GM18867 (cell line): ENCODE measurements around the gene CRADD.

Experiments
- ATAC-seq: cut with Tn5 transposase; IDR thresholded peaks from one replicate; pipeline ENCODE4 v1.9.1; 2021; ENCODE audit warnings: mild to moderate bottlenecking, moderate library complexity; ENCODE audit not compliant: unreplicated experiment

CRADD gene

DNA sequence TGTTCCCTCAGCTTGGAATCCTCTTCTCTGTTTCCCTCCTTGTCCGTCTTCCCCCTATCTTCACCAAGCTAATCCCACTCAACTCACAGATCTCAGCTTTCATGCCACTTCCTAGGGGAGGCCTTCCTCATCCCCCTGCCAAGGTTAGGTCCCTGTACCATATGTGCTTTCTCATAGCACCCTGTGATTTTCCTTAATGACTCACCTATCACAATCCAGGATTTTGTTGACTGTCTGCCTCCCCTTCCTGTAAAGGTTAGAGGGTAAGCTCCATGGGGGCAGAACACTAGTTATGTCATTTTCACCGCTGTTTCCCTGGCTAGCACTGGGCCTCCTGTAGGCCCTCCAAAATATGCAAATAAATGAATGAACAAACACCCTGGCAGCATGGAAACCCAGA is 57.6 kb downstream of the CRADD start:
- no peak for ATAC-seq

DNA sequence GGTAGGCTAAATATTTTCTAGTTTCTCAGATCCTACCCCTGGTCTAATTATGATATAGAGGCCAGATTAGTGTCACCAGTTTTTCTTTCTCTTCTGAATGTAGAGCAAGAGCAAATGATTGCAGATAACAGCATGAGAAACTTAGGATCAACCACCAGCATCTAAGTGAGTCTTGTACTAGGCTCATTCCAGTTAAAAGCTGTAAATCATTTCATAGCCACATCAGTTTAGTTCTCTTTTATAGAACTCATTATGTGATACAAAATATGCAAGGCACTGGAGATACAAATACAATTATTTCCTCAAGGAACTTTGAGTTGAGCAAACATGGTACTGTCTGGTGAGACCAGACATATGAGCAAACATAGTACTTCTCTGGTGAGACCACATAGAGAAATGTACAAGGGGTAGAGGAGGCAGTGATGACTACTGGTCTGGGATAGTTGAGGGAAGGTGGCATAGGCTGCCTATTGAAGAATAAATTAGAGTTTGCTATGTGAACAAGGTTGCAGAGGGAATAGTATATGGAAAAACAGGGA is 59.5 kb downstream of the CRADD start:
- no peak for ATAC-seq

DNA sequence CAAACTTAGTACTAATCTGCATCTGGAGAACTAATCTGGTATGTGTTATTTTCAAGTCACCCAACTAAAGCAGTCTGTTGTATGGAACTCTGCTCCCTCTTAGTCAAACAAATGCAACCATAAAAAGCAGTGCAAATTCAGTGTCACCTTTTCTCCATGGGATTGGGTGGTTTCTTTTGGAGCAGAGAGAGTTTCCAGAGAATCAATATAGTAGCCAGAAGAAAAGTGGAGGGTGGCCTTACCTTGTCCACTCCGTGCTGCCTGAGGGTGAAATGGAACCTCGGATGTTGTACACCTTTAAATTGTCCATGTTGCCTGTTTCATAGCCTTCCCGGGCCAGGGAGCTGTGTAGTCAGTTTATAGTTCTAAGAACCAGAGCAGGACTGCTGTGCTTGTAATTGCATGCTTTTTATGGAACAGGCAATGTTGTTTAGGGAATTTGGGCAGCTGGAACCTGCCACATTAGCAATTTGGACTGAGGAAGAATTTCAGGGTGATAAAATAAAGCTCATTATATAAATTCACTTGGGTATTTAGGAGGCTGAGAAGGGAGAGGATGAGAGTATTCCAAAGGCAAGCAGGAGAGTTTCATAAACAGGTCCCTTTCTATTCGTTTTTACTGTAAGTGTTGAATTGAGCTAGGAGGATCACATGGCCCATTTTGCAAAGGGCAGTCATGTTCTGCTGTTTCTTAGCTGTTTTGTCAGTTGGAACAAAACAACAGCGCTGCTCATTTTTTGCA is 60.5 kb downstream of the CRADD start:
- ATAC-seq: no peak

- no peak for ATAC-seq
These were observed 61.3 kb downstream of the CRADD start for GRCh38 chr12:93738199-93739058.

- no peak for ATAC-seq
These were observed 63.6 kb downstream of the CRADD start for GRCh38 chr12:93740751-93741150.

DNA sequence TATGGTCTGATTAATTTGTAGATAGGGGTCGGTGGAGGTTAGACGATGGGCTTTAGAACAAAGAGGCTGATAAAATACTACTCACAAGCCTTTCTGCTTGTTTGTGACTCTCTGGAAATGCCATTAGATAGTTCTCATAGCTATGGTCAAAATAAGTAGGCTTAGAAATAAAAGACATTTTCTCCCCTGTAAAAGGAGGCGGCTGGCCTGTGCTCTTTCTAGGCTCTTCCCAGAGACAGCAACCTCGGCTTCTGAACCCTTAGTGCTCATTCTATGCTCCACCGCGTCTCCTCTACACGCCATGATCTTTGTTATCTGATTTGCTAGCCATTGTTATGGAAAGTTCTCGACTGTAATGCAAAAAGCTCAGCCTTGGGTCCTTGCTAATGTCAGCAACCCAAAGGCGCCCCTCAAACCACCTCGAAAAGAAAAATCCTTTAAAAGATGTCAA is 64.5 kb downstream of the CRADD start:
- no peak for ATAC-seq

GRCh38 chr12:93742110-93742934 is 65.1 kb downstream of the CRADD start:
- peak; percentile 92 for ATAC-seq

GRCh38 chr12:93743229-93743998 is 66.2 kb downstream of the CRADD start:
- ATAC-seq: no peak

DNA sequence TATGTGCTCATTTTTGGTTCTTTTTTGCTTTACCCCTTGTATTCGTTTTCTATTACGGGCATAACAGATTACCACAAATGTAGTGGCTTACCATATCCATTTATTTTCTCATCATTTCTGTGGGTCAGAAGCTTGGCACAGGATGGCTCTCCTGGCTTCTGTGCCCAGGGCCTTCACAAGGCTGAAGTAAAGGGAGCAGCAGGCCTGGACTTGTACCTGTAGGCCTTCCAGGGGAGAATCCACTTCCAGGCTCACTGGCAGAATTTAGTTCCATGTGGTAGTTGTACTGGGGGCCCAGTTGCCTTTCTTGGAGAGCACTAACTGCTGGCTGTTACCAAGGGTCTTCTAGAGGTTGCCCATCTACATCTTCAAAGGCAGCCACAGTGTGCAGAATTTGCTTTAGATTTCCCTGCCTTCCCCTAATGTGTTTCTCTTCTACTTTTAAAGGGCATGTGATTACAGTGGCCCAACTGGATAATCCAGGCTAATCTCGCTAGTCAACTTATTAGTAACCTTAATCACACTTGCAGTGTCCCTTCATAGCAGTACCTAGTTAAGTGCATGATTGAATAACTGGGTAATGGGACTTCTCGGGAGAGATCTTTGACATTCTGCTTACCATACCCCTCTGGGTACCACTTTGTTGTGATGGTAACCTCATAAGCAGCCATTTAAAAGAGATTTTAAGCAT is 67.0 kb downstream of the CRADD start:
- no peak for ATAC-seq

- ATAC-seq: no peak
These were observed 68.1 kb downstream of the CRADD start for GRCh38 chr12:93745286-93745685.

- no peak for ATAC-seq
These were observed 69.5 kb downstream of the CRADD start for GRCh38 chr12:93746572-93747168.

- ATAC-seq: no peak
These were observed 71.7 kb downstream of the CRADD start for GRCh38 chr12:93748672-93749383.

- ATAC-seq: no peak
These were observed 72.3 kb downstream of the CRADD start for GRCh38 chr12:93749515-93749914.

DNA sequence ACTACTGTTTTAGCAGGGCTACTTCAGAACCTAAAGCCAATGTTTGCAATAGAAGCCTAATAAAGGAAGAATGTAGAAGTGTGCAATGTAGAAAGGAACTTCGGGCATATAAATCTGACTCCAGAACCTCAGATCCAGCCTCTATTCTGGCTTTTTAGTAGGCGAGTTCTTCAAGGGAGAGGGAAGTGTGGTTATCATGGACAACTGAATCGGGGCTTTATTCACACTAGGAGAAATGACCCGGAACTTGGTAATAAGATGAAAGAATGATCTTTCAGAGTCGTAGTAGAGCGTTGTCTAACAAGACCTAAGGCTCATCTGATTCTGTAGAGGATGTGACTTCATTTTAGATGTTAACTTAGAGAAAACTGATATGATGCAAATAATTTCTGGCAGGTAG is 72.9 kb downstream of the CRADD start:
- no peak for ATAC-seq

DNA sequence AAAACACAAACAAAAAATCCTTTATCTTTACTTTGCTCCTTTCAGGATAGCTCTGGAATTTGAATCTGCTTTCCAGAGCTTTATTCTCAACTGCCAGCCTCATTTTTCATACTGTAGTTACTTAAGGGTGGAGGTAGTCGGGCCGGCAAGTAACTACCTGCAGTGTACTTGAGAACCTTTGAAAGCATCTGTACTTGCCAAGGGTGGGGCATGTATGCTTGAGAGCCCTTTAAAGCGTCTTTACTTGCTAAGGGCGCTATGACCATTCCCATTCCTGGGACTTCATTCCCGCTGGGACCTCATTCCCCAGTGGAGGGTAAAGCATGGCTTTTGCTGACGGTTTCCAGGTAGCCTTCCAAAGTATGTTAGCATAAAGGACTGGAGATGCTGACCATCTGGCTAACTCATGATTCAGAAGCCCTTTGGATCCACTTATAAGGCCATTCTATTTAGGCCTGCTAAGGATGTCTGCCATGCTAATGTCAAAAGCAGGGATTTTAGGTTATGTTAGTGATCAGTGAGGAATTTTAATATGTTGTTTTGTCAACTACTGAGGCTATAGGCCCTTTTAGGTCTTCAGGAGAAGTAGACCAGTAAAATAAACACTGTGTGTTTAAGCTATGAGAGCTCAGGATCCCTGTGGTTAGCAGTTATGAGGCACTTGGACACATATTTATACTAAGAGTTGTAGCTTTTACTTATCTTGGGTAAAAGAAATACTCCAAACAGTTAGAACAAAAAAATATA is 74.9 kb downstream of the CRADD start:
- ATAC-seq: no peak

GRCh38 chr12:93753285-93753684 is 76.1 kb downstream of the CRADD start:
- no peak for ATAC-seq

GRCh38 chr12:93753838-93754429 is 76.8 kb downstream of the CRADD start:
- ATAC-seq: no peak
